ENCODE results near the gene TCEA2. TPM values are rescaled to one million over a fixed set of nuclear protein-coding genes. Genes with fewer than 3 reads are reported as not detected.
"Not testable (repeated sequence)": the region's sequence is repeated elsewhere in the genome, so short reads cannot be mapped to it uniquely, and the experiment has no call there.

TCEA2 gene
- total and polyA plus RNA-seq, 2 donors: 24.6 to 53.2 TPM

- Histone ChIP-seq H3K36me3 (ENCODE audit: control insufficient read depth in 2 of 2, insufficient read depth in 2 of 2, low read length in 1 of 2) (no peaks in the 10 kb centered on the region), H3K9me3 (ENCODE audit: control insufficient read depth in 2 of 2, insufficient read depth in 1 of 2, low read length in 1 of 2) (peaks cover 3 to 22% of the 10 kb centered on the region in 2 donors), H3K4me1 (ENCODE audit: control insufficient read depth in 2 of 2, insufficient read depth in 2 of 2, low read length in 2 of 2) (peaks cover 18 to 43% of the 10 kb centered on the region in 2 donors), H3K4me3 (ENCODE audit: low read length in 2 of 2) (peak within 1 kb of the TSS; percentile 13 to 60), H3K27me3 (ENCODE audit: control insufficient read depth in 2 of 2, insufficient read depth in 1 of 2, low read length in 1 of 2) (peaks cover 36 to 85% of the 10 kb centered on the region in 2 donors), H3K27ac (ENCODE audit: low read depth in 1 of 2, low read length in 1 of 2) (no peak within 1 kb of the TSS)
- 2% methylated on average over 86 of the region's 86 CpGs for WGBS
- DNase-seq (ENCODE audit: low read depth in 6 of 9, low spot score in 9 of 9): no peak
Measured at GRCh38 chr20:64083804-64084684, 21.0 kb downstream of the TCEA2 start, which contains the start of gene LKAAEAR1. Gene LKAAEAR1, minus strand, starts transcription at chr20:64084398. Its CDS starts 179 bp downstream, at chr20:64084219.

GRCh38 chr20:64084685-64085152, 21.7 kb downstream of the TCEA2 start:
- no peak overlapping the region for H3K27ac ChIP-seq (ENCODE audit: low read depth in 1 of 2, low read length in 1 of 2)
- peaks cover 16 to 40% of the 10 kb centered on the region in 2 donors for H3K4me1 ChIP-seq (ENCODE audit: control insufficient read depth in 2 of 2, insufficient read depth in 2 of 2, low read length in 2 of 2)
- peaks cover 36 to 83% of the 10 kb centered on the region in 2 donors for H3K27me3 ChIP-seq (ENCODE audit: control insufficient read depth in 2 of 2, insufficient read depth in 1 of 2, low read length in 1 of 2)
- no peak overlapping the region for H3K4me3 ChIP-seq (ENCODE audit: low read length in 2 of 2)
- peaks cover 3 to 22% of the 10 kb centered on the region in 2 donors for H3K9me3 ChIP-seq (ENCODE audit: control insufficient read depth in 2 of 2, insufficient read depth in 1 of 2, low read length in 1 of 2)
- WGBS: 28% methylated on average over 23 of the region's 23 CpGs
- H3K36me3 ChIP-seq (ENCODE audit: control insufficient read depth in 2 of 2, insufficient read depth in 2 of 2, low read length in 1 of 2): no peaks in the 10 kb centered on the region
- DNase-seq (ENCODE audit: low read depth in 6 of 9, low spot score in 9 of 9): no peak

- Histone ChIP-seq H3K27me3 (ENCODE audit: control insufficient read depth in 2 of 2, insufficient read depth in 1 of 2, low read length in 1 of 2) (peaks cover 31 to 64% of the 10 kb centered on the region in 2 donors), H3K4me1 (ENCODE audit: control insufficient read depth in 2 of 2, insufficient read depth in 2 of 2, low read length in 2 of 2) (peaks cover 16 to 24% of the 10 kb centered on the region in 2 donors), H3K27ac (ENCODE audit: low read depth in 1 of 2, low read length in 1 of 2) (no peak overlapping the region), H3K9me3 (ENCODE audit: control insufficient read depth in 2 of 2, insufficient read depth in 1 of 2, low read length in 1 of 2) (peaks cover 3 to 22% of the 10 kb centered on the region in 2 donors), H3K36me3 (ENCODE audit: control insufficient read depth in 2 of 2, insufficient read depth in 2 of 2, low read length in 1 of 2) (no peaks in the 10 kb centered on the region), H3K4me3 (ENCODE audit: low read length in 2 of 2) (no peak overlapping the region)
- no peak for DNase-seq (ENCODE audit: low read depth in 6 of 9, low spot score in 9 of 9)
- 97% methylated on average over 10 of the region's 11 CpGs for WGBS
Measured at GRCh38 chr20:64086801-64087200, 23.8 kb downstream of the TCEA2 start.

- peaks cover 3 to 22% of the 10 kb centered on the region in 2 donors for H3K9me3 ChIP-seq (ENCODE audit: control insufficient read depth in 2 of 2, insufficient read depth in 1 of 2, low read length in 1 of 2)
- over 99% methylated on average over 6 of the region's 36 CpGs for WGBS
- not testable (repeated sequence) for H3K36me3 ChIP-seq (ENCODE audit: control insufficient read depth in 2 of 2, insufficient read depth in 2 of 2, low read length in 1 of 2); DNase-seq (ENCODE audit: low read depth in 6 of 9, low spot score in 9 of 9); H3K27ac ChIP-seq (ENCODE audit: low read depth in 1 of 2, low read length in 1 of 2); H3K4me3 ChIP-seq (ENCODE audit: low read length in 2 of 2)
- peaks cover 31 to 61% of the 10 kb centered on the region in 2 donors for H3K27me3 ChIP-seq (ENCODE audit: control insufficient read depth in 2 of 2, insufficient read depth in 1 of 2, low read length in 1 of 2)
- H3K4me1 ChIP-seq (ENCODE audit: control insufficient read depth in 2 of 2, insufficient read depth in 2 of 2, low read length in 2 of 2): peaks cover 14 to 24% of the 10 kb centered on the region in 2 donors
Measured at GRCh38 chr20:64087226-64087825, 24.3 kb downstream of the TCEA2 start.

GRCh38 chr20:64088586-64088985, 25.6 kb downstream of the TCEA2 start:
- H3K27me3 ChIP-seq (ENCODE audit: control insufficient read depth in 2 of 2, insufficient read depth in 1 of 2, low read length in 1 of 2): peaks cover 22 to 53% of the 10 kb centered on the region in 2 donors
- H3K4me3 ChIP-seq (ENCODE audit: low read length in 2 of 2); DNase-seq (ENCODE audit: low read depth in 6 of 9, low spot score in 9 of 9): not testable (repeated sequence)

DNA sequence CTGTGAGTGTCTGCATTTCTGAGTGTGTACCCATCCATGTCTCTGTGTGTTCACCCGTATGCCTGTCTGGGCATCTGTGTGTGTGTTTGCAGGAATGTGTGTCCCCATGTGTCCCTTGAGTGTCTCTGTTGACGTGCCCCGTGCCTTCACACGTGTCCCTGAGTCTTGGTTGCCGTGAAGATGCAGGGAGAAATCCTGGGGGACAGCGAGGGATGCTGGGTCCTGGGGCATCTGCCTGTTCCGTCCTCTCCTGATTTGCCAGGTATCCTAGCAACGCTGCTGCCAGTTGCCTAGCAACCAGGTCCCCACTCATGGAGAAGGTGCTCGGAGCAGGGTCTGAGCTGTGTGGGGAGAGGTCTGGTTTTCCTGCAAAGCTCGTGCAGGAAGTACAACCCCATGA, 27.2 kb downstream of the TCEA2 start:
- Histone ChIP-seq H3K4me1 (ENCODE audit: control insufficient read depth in 2 of 2, insufficient read depth in 2 of 2, low read length in 2 of 2) (peaks cover 0 to 6% of the 10 kb centered on the region in 2 donors), H3K9me3 (ENCODE audit: control insufficient read depth in 2 of 2, insufficient read depth in 1 of 2, low read length in 1 of 2) (peaks cover 3 to 17% of the 10 kb centered on the region in 2 donors), H3K36me3 (ENCODE audit: control insufficient read depth in 2 of 2, insufficient read depth in 2 of 2, low read length in 1 of 2) (no peaks in the 10 kb centered on the region), H3K4me3 (ENCODE audit: low read length in 2 of 2) (no peak overlapping the region), H3K27ac (ENCODE audit: low read depth in 1 of 2, low read length in 1 of 2) (no peak overlapping the region), H3K27me3 (ENCODE audit: control insufficient read depth in 2 of 2, insufficient read depth in 1 of 2, low read length in 1 of 2) (peaks cover 6 to 37% of the 10 kb centered on the region in 2 donors)
- no peak for DNase-seq (ENCODE audit: low read depth in 6 of 9, low spot score in 9 of 9)
- 94% methylated on average over 10 of the region's 10 CpGs for WGBS

More at GRCh38 chr20:64088586-64088985, 25.6 kb downstream of the TCEA2 start:
- not testable (repeated sequence) for H3K36me3 ChIP-seq (ENCODE audit: control insufficient read depth in 2 of 2, insufficient read depth in 2 of 2, low read length in 1 of 2); H3K27ac ChIP-seq (ENCODE audit: low read depth in 1 of 2, low read length in 1 of 2)
- H3K4me1 ChIP-seq (ENCODE audit: control insufficient read depth in 2 of 2, insufficient read depth in 2 of 2, low read length in 2 of 2): peaks cover 8 to 14% of the 10 kb centered on the region in 2 donors
- H3K9me3 ChIP-seq (ENCODE audit: control insufficient read depth in 2 of 2, insufficient read depth in 1 of 2, low read length in 1 of 2): peaks cover 3 to 17% of the 10 kb centered on the region in 2 donors

GRCh38 chr20:64091340-64091739, 28.3 kb downstream of the TCEA2 start:
- DNase-seq (ENCODE audit: low read depth in 6 of 9, low spot score in 9 of 9): no peak
- no peak overlapping the region for H3K27ac ChIP-seq (ENCODE audit: low read depth in 1 of 2, low read length in 1 of 2)
- H3K27me3 ChIP-seq (ENCODE audit: control insufficient read depth in 2 of 2, insufficient read depth in 1 of 2, low read length in 1 of 2): peaks cover 0 to 25% of the 10 kb centered on the region in 2 donors
- peaks cover 0 to 6% of the 10 kb centered on the region in 2 donors for H3K4me1 ChIP-seq (ENCODE audit: control insufficient read depth in 2 of 2, insufficient read depth in 2 of 2, low read length in 2 of 2)
- H3K4me3 ChIP-seq (ENCODE audit: low read length in 2 of 2): no peak overlapping the region
- 95% methylated on average over 19 of the region's 19 CpGs for WGBS
- H3K36me3 ChIP-seq (ENCODE audit: control insufficient read depth in 2 of 2, insufficient read depth in 2 of 2, low read length in 1 of 2): no peaks in the 10 kb centered on the region
- peaks cover 3 to 14% of the 10 kb centered on the region in 2 donors for H3K9me3 ChIP-seq (ENCODE audit: control insufficient read depth in 2 of 2, insufficient read depth in 1 of 2, low read length in 1 of 2)

GRCh38 chr20:64091770-64092169, 28.8 kb downstream of the TCEA2 start:
- DNase-seq (ENCODE audit: low read depth in 6 of 9, low spot score in 9 of 9): peak in 1 of 9 donors; percentile 39
- 69% methylated on average over 16 of the region's 16 CpGs for WGBS
- H3K27ac ChIP-seq (ENCODE audit: low read depth in 1 of 2, low read length in 1 of 2): no peak overlapping the region
- H3K4me3 ChIP-seq (ENCODE audit: low read length in 2 of 2): no peak overlapping the region
- H3K4me1 ChIP-seq (ENCODE audit: control insufficient read depth in 2 of 2, insufficient read depth in 2 of 2, low read length in 2 of 2): peaks cover 0 to 6% of the 10 kb centered on the region in 2 donors
- H3K27me3 ChIP-seq (ENCODE audit: control insufficient read depth in 2 of 2, insufficient read depth in 1 of 2, low read length in 1 of 2): peaks cover 0 to 21% of the 10 kb centered on the region in 2 donors
- no peaks in the 10 kb centered on the region for H3K36me3 ChIP-seq (ENCODE audit: control insufficient read depth in 2 of 2, insufficient read depth in 2 of 2, low read length in 1 of 2)
- H3K9me3 ChIP-seq (ENCODE audit: control insufficient read depth in 2 of 2, insufficient read depth in 1 of 2, low read length in 1 of 2): peaks cover under 1 to 11% of the 10 kb centered on the region in 2 donors

All from thymus (tissue), 11 donors.